ENCODE measurements around the gene MEA1. TPM values are rescaled to one million over a fixed set of nuclear protein-coding genes. Genes with fewer than 3 reads are reported as not detected.

MEA1 gene
- total and polyA plus RNA-seq, 9 donors = 48.2 to 95.1 (median 63.2) TPM

- intact Hi-C loops (cut with DNase I) = loop anchor here in 2 of 4 donors (10.0 kb wide), 1 partner anchor 108 kb away; no protein-coding TSS in a partner anchor
- Histone ChIP-seq H3K27ac (peak overlapping the region; percentile 11 to 65), H3K4me3 (peak overlapping the region; percentile 73), H3K36me3 (no peaks in the 10 kb centered on the region), H3K27me3 (no peaks in the 10 kb centered on the region), H3K9me3 (no peaks in the 10 kb centered on the region), H3K4me1 (ENCODE audit: insufficient read depth) (peaks cover 12% of the 10 kb centered on the region)
- TF ChIP-seq EP300 (IDR thresholded peaks at IDR 0.05) (no peak), CTCF (IDR thresholded peaks at IDR 0.05) (no peak), POLR2A (IDR thresholded peaks at IDR 0.05) (no peak)
- DNase-seq = no peak
- 1 to 3% (median 2%) methylated on average over 25 of the region's 25 CpGs for WGBS, 3 donors
Observed at GRCh38 chr6:43013097-43013842, 476 bp downstream of the MEA1 start.

- H3K9me3 ChIP-seq = no peaks in the 10 kb centered on the region
- intact Hi-C loops (cut with DNase I) = loop anchor here in 2 of 4 donors (10.0 kb wide), 1 partner anchor 108 kb away; no protein-coding TSS in a partner anchor
- H3K4me3 ChIP-seq = no peak overlapping the region
- H3K27me3 ChIP-seq = no peaks in the 10 kb centered on the region
- H3K4me1 ChIP-seq (ENCODE audit: insufficient read depth) = peaks cover 12% of the 10 kb centered on the region
- WGBS, 3 donors = 68 to 77% (median 76%) methylated on average over 6 of the region's 6 CpGs
- DNase-seq = no peak
- no peaks in the 10 kb centered on the region for H3K36me3 ChIP-seq
- H3K27ac ChIP-seq = no peak overlapping the region
- TF ChIP-seq EP300 (IDR thresholded peaks at IDR 0.05) = no peak
Observed at GRCh38 chr6:43012364-43012763, 1.4 kb downstream of the MEA1 start.

- no peaks in the 10 kb centered on the region for H3K9me3 ChIP-seq
- no peaks in the 10 kb centered on the region for H3K36me3 ChIP-seq
- no peak for DNase-seq
- H3K4me1 ChIP-seq (ENCODE audit: insufficient read depth) = peaks cover 8% of the 10 kb centered on the region
- 66 to 74% (median 70%) methylated on average over 6 of the region's 6 CpGs for WGBS, 3 donors
- TF ChIP-seq CTCF (IDR thresholded peaks at IDR 0.05) = no peak
- TF ChIP-seq POLR2A (IDR thresholded peaks at IDR 0.05) = no peak
- no peak for TF ChIP-seq EP300 (IDR thresholded peaks at IDR 0.05)
- H3K4me3 ChIP-seq = no peak overlapping the region
- intact Hi-C loops (cut with DNase I) = loop anchor here in 2 of 4 donors (10.0 kb wide), 1 partner anchor 106 kb away; no protein-coding TSS in a partner anchor
- no peaks in the 10 kb centered on the region for H3K27me3 ChIP-seq
- H3K27ac ChIP-seq = no peak overlapping the region
Observed at GRCh38 chr6:43011207-43011606, 2.5 kb downstream of the MEA1 start.

GRCh38 chr6:43009124-43009523 lies 4.6 kb downstream of the MEA1 start:
- DNase-seq = no peak
- Histone ChIP-seq H3K4me3 (no peak overlapping the region), H3K36me3 (no peaks in the 10 kb centered on the region), H3K27ac (no peak overlapping the region), H3K27me3 (no peaks in the 10 kb centered on the region), H3K4me1 (ENCODE audit: insufficient read depth) (peaks cover 3% of the 10 kb centered on the region), H3K9me3 (no peaks in the 10 kb centered on the region)
- intact Hi-C loops (cut with DNase I) = no loop called here
- TF ChIP-seq CTCF (IDR thresholded peaks at IDR 0.05) (no peak), POLR2A (IDR thresholded peaks at IDR 0.05) (no peak), EP300 (IDR thresholded peaks at IDR 0.05) (no peak)
- 49 to 60% (median 49%) methylated on average over 6 of the region's 6 CpGs for WGBS, 3 donors

- H3K9me3 ChIP-seq = no peaks in the 10 kb centered on the region
- DNase-seq = no peak
- 85 to 87% (median 86%) methylated on average over 9 of the region's 9 CpGs for WGBS, 3 donors
- H3K27me3 ChIP-seq = no peaks in the 10 kb centered on the region
- H3K27ac ChIP-seq = no peak overlapping the region
- no peak for TF ChIP-seq CTCF (IDR thresholded peaks at IDR 0.05)
- no peak for TF ChIP-seq POLR2A (IDR thresholded peaks at IDR 0.05)
- no peak for TF ChIP-seq EP300 (IDR thresholded peaks at IDR 0.05)
- no peak overlapping the region for H3K4me3 ChIP-seq
- intact Hi-C loops (cut with DNase I) = no loop called here
- H3K4me1 ChIP-seq (ENCODE audit: insufficient read depth) = no peaks in the 10 kb centered on the region
- no peaks in the 10 kb centered on the region for H3K36me3 ChIP-seq
Observed at GRCh38 chr6:43007126-43007525, 6.6 kb downstream of the MEA1 start.
